ENCODE results near the gene SYTL5.

DNA sequence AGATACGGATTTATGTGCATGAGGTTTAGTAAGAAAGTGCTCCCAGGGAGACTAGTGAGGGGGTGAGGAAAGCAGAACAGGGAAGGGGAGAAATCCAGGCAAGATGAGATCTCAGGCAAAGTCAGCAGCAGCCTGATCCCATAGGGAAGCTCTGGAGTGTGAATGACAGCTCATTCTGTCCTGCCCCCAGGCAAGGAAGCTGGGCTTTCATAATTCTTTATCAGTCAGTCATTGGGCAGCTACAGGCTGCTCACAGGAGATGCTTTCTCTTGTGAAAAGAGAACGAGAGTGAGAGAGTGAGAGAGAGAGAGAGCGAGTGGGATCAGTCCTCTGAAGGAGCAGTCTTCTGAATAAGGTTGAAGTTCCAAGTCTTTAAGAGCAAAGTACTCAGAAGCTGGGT is 166.2 kb downstream of the SYTL5 start:
- TF ChIP-seq CTCF (conservative IDR thresholded peaks at IDR 0.05 in 1 of 2, IDR thresholded peaks at IDR 0.05 in 1 of 2; ENCODE audit: extremely low read depth in 1 of 2, insufficient read depth in 1 of 2, low read depth in 1 of 2, low read length in 2 of 2) (no peak), EZH2 (IDR thresholded peaks at IDR 0.05; ENCODE audit: borderline replicate concordance, low read length) (no peak)

All from mammary epithelial cell (primary cell).